ENCODE data around the gene ABTB2.

DNA sequence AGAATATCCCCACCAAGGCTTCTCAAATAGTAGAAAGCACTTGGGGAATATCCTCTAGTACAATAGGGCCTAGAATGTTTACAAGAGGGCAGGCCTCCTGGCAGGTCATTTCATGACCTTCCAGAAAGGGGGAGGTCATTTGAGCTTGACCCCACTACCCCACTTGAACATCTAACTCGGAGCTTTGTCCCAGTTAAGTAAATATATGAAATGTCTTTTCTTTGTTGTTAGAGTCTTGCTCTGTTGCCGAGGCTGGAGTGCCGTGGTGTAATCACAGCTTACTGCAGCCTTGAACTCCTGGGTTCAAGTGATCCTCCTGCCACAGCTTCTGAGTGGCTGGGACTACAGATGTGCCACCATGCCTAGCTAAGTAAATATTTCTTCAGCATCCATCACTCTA lies 108.4 kb downstream of the ABTB2 start:
- TF ChIP-seq, protein P1, sequence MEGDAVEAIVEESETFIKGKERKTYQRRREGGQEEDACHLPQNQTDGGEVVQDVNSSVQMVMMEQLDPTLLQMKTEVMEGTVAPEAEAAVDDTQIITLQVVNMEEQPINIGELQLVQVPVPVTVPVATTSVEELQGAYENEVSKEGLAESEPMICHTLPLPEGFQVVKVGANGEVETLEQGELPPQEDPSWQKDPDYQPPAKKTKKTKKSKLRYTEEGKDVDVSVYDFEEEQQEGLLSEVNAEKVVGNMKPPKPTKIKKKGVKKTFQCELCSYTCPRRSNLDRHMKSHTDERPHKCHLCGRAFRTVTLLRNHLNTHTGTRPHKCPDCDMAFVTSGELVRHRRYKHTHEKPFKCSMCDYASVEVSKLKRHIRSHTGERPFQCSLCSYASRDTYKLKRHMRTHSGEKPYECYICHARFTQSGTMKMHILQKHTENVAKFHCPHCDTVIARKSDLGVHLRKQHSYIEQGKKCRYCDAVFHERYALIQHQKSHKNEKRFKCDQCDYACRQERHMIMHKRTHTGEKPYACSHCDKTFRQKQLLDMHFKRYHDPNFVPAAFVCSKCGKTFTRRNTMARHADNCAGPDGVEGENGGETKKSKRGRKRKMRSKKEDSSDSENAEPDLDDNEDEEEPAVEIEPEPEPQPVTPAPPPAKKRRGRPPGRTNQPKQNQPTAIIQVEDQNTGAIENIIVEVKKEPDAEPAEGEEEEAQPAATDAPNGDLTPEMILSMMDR (conservative IDR thresholded peaks at IDR 0.05; ENCODE audit: low read length): no peak
- no peak for TF ChIP-seq EZH2phosphoT487 (IDR thresholded peaks at IDR 0.05; ENCODE audit: borderline replicate concordance, low read depth, low read length)
